ENCODE measurements around the gene C19orf12.

C19orf12 gene

GRCh38 chr19:29714953-29715700 lies at the start of gene C19orf12:
TSS of gene C19orf12 (minus strand) at chr19:29715261. CDS start at chr19:29708413, 6,848 bp downstream.
- DNase-seq: peak; percentile 54

- no peak for DNase-seq
These were observed 49.3 kb upstream of the C19orf12 start for GRCh38 chr19:29764361-29764760.

- no peak for DNase-seq
These were observed 48.1 kb upstream of the C19orf12 start for GRCh38 chr19:29763196-29763595.

- no peak for DNase-seq
These were observed 46.6 kb upstream of the C19orf12 start for GRCh38 chr19:29761575-29762232.

GRCh38 chr19:29760752-29761502 lies 45.9 kb upstream of the C19orf12 start:
- no peak for DNase-seq

- no peak for DNase-seq
These were observed 44.3 kb upstream of the C19orf12 start for GRCh38 chr19:29759359-29759758.

GRCh38 chr19:29758863-29759262 lies 43.8 kb upstream of the C19orf12 start:
- no peak for DNase-seq

GRCh38 chr19:29757551-29757950 lies 42.5 kb upstream of the C19orf12 start:
- DNase-seq: no peak

GRCh38 chr19:29753934-29754305 lies 38.9 kb upstream of the C19orf12 start:
- DNase-seq: no peak

- DNase-seq: no peak
These were observed 38.3 kb upstream of the C19orf12 start for GRCh38 chr19:29753190-29753933.

- no peak for DNase-seq
These were observed 37.5 kb upstream of the C19orf12 start for GRCh38 chr19:29752450-29753025.

GRCh38 chr19:29751932-29752331 lies 36.9 kb upstream of the C19orf12 start:
- no peak for DNase-seq

GRCh38 chr19:29750001-29750400 lies 34.9 kb upstream of the C19orf12 start:
- DNase-seq: no peak

- no peak for DNase-seq
These were observed 34.2 kb upstream of the C19orf12 start for GRCh38 chr19:29748996-29749849.

- no peak for DNase-seq
These were observed 30.2 kb upstream of the C19orf12 start for GRCh38 chr19:29745253-29745652.

- DNase-seq: no peak
These were observed 28.6 kb upstream of the C19orf12 start for GRCh38 chr19:29743681-29744080.

GRCh38 chr19:29741776-29742175 lies 26.7 kb upstream of the C19orf12 start:
- DNase-seq: no peak

GRCh38 chr19:29741226-29741625 lies 26.2 kb upstream of the C19orf12 start:
- DNase-seq: no peak

- no peak for DNase-seq
These were observed 22.5 kb upstream of the C19orf12 start for GRCh38 chr19:29737461-29738000.

- DNase-seq: no peak
These were observed 20.8 kb upstream of the C19orf12 start for GRCh38 chr19:29735829-29736228.

GRCh38 chr19:29731331-29731850 lies 16.3 kb upstream of the C19orf12 start:
- DNase-seq: no peak
